UCSD-AML1 (cell line): Measurements from ENCODE around the gene NECAB2.

Source experiments
- DNase-seq: peaks from one replicate; lab custom pipeline; 2025; ENCODE audit not compliant: unreplicated experiment; lab: John Stamatoyannopoulos, UW

The NECAB2 gene

DNA sequence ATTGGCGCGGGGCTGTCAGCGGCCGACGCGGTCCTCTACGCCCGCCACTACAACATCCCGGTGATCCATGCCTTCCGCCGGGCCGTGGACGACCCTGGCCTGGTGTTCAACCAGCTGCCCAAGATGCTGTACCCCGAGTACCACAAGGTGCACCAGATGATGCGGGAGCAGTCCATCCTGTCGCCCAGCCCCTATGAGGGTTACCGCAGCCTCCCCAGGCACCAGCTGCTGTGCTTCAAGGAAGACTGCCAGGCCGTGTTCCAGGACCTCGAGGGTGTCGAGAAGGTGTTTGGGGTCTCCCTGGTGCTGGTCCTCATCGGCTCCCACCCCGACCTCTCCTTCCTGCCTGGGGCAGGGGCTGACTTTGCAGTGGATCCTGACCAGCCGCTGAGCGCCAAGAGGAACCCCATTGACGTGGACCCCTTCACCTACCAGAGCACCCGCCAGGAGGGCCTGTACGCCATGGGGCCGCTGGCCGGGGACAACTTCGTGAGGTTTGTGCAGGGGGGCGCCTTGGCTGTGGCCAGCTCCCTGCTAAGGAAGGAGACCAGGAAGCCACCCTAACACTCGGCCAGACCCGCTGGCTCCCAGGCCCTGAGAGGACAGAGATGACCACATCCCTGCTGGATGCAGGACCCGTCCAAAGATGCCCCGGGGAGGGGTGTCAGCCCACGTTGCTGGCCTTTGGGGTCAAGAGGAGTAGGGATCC lies 2.4 kb upstream of the NECAB2 start:
- no peak for DNase-seq

DNA sequence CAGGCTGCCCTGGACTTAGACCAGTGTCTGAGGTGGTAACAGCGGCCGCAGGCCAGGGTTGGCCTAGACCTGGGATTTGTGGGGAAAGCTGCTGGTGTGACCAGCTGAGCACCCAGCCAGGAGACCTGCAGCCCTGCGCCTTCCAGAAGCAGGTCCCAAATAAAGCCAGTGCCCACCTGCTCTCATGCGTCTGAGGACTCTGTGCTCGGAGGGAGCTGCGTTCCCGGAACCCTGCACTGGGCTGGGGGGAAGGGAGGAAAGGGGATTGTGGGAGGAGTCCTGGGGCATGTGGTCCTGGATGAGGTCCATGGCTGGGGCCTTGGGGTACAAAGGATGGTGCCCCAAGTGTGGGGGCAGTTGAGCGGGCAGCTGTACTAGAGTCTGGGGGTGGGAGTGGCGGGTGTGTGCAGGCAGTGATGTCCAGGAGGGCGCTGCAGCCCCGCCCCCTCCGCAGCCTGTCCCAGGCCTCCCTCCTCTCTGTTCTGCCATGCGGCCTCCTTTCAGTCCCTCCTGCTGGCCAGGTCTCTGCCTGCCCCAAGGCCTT lies 1.8 kb upstream of the NECAB2 start:
- no peak for DNase-seq

DNA sequence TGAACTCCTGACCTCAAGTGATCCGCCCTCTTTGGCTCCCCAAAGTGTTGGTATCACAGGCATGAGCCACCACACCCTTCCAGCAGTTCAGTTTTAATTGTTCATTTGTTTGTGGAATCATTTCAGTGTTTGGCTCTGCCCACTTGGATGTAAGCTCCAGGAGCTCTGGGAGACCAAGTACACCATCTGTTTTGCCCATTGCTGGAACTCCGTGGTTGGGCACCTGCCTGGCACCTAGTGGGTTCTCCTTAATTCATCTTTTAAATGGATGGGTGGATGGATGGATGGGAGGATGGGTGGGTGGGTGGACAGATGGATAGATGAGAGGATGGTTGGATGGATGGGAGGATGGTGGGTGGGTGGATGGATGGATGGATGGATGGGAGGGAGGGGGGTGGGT lies 953 bp upstream of the NECAB2 start:
- no peak for DNase-seq

DNA sequence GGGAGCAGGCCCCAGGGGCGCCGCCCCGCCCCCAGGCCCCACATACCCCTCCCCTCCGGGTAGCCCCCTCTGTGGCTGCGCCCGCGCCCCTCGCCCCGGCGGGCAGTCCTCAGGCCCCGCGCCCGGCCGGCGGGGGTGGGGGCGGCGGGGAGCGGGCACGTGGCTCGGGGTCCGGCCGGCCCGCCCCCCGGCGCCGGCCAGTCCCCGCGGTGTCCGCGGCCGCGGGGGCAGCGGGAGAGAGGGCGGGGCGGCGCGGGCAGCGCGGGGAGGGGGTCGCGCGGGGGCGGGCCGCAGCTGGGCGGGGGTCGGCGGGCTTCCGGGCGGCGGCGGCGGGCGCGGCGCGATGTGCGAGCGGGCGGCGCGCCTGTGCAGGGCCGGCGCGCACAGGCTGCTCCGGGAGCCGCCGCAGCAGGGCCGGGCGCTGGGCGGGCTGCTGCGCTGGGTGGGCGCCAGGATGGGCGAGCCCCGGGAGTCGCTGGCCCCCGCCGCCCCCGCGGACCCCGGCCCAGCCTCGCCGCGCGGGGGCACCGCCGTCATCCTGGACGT lies 335 bp downstream of the NECAB2 start:
- no peak for DNase-seq

DNA sequence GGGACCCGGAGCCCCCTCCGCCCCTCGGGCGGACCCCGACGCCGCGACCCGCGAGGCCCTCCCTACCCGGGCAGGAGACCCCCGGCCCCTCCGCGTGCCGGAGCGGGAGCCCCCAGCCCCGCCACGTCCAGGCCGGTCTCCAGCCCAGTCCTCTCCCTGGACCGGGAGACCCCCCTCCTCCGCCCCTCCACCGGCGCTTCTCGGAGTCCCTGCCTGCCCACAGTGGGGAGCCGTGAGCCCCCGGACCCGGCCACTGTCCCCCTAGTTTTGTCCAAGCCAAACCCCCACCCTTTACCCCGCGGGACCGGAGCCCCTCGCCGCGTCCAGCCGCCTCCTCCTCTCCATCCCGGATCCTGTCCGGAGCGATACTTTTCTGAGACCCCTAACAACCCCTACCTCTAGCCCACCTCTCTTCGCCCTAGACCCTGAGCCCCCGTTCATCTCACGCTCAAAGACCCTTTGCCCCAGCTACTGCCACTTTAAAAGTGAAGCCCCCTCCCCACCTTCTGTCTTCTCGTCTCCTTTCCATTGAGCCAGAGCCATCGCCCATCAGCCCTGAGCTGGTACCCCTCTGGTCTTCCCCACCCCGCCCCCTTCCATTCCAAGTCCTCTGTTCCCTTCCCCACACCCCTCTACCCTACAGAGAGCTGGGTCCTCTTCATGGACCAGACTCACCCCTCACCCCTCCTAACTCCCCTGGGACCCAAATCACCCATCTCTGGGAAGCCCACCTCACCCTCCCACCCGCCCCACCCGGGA lies 1.0 kb downstream of the NECAB2 start:
- no peak for DNase-seq

DNA sequence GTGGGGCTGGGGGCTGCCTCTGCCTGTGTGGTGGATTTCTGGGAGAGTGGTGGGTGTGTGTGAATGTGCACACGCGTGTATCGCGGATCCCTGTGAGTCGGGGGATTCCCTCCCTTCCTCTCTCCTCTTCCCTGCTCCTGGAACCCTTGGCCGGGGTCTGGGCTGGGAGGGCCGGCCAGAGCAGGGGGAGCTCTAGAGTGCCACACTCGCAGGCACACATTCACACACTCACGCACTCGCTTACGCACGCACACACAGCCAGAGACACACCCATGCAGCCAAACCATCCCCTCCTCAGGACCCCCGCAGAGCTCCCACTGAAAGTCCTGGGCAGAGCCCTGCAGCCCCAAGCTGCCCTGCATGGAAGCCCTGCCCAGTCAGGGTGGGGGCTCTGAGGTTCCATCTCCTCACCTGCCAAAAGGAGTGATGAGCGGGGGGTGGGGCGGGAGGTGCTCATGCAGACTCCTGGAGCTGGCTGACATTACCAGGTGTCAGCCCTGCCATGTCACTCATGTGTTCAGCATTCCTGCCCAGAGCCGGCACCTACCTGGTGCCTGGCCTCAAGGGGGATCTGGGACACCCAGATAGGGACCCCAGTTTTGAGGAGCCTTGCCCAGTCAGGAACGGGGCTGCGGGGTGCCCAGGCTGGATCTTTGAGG lies 1.9 kb downstream of the NECAB2 start:
- no peak for DNase-seq

DNA sequence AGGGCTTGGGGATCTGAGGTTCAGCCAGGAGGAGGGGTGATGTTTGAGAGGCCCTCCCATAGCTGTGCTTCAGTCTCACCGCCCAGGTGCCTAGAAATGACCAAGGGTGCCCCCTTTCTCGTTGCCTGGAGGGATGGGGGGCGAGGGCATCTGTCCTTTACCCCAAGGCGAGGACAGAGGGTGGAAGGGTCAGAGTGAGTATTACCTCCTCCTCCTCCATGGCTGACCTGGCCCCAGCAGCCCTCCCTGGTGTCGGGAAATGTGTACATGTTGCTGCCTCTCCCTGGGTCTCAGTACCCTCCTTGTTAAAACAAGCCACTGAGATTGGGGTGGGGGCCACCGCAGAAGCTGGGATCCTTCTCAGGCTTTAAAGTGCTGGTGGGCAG lies 2.4 kb downstream of the NECAB2 start:
- no peak for DNase-seq

DNA sequence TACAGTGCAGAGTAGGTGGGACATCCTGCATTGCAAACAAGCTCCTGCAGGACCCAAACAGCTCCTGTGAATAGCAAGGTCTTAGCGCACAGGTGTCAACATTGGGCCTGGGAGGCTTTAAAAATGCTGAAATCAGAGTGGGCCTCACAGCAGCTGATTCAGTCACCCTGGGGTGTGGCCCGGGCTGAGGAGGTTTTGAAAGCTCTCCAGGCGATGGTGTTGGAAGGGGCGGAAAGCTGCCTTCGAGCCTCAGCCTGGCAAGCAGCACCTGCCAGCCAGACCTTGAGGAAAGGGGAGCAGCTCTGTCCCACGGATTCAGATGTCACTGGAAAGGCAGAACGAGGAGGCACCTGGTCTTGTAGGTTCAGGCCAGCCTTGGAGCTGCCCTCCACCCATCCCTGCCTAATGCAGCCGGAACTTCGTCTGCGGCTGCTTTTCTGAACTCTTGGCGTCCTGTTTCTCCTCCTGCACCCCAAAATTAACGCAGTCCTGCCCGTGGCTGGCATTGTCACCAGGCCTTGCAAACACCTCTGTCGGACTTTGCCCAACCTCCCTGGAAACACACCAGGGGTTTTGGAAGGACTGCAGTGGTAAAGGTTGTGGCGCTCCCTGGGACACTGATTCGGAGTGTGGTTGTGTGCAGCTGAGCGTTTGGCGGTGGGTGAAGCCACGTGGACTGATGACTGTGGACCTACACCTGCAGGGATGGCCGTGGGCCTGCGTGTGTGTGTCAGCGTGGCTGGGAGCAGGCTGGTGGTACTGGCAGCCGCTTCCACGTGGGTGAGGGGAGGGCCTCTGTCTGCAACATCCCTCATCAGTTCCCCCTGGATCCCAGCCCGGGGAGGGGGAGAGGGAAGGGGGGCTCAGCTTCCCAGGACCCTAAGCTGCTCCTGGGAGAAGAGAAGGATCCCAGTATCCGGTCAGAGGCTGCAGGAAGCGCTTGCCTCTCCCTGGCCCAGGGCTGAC lies 3.4 kb downstream of the NECAB2 start:
- no peak for DNase-seq

DNA sequence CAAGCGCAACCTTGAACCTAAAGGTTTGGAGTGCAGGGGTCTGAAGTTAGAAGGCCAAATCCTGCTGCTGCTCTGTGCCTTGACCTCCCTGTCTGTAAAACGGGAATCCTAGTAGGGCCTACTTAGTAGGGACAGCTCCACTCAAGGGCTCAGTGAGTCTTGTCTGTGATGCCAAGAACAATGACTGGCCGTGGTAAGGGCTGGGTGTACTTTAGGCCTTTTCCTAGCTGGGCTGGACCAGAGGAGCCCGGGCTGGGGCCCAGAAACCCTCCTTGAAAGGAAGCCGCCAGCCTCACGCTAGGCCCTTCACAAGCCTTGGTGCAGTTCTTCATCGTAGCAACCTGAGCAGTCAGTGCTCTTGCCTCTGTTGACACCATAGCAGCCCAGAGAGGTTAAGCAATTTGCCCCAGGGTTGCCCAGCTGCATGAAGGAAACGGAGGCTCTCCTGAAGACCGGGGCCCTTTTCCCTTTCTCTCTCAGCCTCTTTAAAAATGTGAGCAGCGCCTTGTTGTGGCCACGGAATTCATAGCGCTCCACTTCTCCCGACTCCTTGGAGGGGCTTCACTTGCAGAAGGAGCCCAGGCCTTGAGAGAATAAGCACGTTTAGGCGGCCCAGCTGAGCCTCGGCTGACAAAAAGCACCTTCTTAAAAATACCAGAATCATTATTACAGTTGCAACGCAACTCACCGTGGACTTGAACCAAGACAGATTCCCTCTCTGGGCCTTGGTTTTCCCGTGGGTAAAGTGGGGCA lies 4.4 kb downstream of the NECAB2 start:
- DNase-seq, result no peak

DNA sequence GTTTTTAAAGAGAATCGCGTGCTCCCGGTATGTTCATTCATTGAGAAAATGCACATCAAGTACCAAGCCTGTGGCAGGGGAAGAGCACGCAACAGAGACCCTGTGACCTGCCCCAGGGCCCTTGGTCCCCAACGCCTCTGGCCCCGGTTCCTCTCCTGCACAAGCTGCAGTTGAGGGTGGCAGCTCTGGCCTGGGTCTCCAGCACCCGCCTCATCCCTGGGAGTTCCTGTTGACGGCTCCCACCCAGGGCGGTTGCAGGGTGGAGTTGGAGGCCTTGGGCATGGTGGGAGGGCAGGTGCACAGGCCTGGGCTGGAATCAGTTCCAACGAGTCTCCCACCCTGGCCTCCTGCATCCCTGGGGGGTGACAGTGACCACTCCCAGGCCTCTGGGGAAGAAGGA lies 5.0 kb downstream of the NECAB2 start:
- DNase-seq, result no peak

DNA sequence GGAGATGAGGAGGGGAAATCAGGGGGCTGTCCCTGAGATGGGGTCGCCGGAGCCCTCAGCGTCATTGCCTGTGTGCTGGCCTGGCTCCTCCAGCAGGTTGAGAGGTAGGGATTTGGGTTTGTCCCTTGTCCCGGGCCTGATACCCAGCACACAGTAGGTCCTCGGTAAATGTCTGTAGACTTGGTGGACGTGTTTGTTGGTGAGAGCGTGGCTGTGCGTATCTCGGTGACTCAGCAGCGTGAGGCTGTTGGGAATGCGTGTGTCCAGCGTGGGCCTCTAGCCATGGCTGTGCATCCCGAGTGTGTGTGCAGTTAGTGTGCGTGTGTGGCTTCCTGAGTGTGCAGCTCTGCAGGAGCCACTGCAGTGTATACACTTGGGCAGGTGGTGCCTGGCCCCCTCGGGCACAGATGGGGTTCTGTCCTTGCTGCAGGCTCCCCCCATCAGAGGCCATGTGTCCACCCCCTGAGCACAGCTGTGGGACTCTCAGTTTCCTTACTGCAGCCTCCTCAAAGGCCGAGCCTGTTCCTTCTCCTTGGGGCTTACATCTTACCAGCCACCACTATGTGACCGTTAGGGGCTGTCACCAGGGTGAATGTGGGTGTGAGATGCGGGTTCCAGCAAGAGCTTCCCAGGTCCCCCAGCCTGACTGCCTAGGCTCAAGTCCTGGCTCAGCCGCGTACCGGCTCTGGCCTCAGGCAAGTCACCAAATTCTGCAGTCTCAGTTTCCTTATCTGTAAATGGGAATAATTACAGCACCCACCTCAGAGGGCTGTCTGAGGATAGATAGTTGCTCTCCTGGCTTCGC lies 5.7 kb downstream of the NECAB2 start:
- no peak for DNase-seq

DNA sequence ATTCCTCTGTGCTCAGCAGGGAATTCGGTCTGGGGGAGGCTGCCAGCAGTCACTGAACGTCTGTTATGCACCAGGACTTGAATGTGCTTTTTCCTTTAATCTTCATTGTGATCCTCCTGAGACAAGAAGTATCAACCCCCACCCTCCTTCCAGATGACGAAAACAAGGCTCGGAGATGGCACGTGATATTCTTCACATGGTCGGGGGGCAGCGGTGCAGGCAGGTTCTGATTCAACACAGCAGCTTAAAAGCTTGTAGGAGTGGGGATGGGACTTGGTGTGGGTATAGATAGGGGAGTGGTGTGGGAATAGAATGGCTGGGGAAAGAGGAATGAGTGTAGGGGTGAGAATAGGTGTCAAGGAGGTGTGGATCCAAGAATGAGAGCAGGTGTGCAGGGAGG lies 6.4 kb downstream of the NECAB2 start:
- DNase-seq, result no peak

DNA sequence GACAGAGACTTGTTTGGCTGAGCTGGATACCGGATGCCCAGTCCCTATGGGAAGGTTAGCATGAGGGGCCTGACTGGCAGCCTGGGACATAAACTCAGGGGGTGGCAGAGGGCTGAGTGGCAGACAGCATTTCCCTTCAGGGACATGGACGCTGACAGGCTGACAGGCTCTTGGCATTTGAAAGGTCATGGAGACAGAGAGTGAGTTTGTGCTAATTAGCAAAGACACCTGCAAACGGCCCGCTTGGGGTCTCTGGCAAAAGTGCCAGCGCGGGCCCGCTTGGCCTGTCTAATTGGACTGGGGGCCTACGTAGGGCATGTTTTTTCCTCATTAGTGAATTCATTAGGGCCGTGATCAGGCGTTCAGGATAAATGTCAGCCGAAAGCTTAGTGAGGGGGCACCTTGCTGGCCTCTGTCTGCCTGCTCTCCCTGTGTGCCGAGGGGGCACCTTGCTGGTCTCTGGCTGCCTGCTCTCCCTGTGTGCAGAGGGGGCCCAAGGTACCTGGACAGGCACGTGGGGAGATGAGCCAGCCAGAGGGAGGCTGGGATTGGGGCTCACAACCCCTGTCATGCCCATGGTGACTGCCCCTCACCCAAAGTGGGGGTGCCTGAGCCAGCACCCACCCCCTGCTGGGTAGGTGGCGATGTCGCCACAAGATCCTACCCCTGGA lies 7.7 kb downstream of the NECAB2 start:
- DNase-seq, result no peak

DNA sequence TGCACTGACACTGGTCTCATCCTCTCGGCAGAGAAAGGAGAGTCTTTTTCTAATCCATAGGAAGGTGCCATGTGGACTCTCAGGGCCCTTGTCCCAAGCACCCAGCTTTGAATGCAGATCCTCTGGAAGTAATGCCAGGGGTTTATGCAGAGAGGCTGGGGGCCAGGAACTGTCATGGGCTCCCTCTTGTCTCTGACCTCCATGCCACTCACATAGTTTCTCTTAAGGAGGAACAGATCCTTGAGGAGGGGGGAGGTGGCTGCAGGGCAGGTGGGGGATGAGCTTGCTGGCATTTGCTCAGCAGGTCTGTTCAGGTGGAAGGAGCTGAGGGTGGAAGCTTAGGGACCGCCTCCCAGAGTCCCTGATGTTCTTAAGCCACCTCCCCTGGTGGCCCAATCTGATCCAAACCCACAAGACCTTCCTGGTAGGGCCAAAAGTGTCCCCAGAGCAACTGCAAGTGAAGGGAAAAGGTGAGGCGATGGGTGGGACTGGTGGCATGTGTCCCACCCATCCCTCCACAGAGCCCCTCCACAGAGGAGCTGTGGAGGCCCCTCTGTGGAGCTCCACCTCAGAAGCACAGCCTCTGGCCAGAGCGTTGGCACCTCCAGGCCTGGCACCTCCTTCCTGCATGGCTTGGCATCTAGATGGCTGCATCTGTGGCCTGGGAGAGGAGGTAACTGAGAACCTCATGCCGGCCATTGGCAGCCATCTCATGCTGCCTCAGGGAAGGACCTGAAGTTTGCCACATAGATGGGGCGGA lies 9.2 kb downstream of the NECAB2 start:
- DNase-seq, result no peak

DNA sequence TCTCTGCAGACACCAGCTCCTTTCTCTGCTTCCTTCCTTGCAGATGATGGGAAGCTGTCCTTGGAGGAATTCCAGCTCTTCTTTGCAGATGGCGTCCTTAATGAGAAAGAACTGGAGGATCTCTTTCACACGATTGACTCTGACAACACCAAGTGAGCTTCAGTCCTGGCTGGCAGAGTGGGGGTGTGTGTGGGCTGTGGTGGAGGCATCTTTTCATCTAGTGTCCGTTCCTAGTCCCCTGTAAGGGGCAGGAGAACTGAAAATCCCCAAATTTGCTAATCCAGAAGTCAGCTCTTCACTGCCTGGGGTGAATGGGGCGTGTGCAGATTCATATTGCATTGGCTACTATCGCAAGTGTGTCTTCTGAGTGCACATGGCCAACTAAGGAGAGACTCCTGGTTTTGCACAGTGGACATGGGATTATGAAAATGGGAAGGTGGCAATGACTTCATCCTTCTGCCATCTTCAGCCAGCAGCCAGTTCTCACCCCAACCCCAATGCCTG lies 10.4 kb downstream of the NECAB2 start:
- DNase-seq, result no peak

DNA sequence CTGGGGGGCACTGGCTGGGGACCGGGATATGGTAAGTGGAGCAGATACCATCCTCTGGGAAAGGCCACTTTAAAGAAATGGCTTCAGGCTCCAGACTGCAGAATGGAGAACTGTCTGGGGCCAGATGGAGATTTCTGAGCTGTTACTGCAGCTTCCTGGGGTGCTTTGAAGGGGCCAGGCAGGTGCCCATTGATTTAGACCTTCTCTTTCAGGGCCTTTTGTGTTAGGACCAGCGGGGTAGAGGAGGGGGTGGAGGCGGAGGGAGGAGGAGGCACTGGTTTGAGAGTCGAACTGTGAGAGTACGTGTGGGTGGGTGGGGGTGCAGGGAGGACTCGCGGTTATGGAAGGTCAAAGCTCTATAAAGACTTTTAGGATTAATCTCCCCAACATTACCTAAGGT lies 11.4 kb downstream of the NECAB2 start:
- DNase-seq, result no peak

DNA sequence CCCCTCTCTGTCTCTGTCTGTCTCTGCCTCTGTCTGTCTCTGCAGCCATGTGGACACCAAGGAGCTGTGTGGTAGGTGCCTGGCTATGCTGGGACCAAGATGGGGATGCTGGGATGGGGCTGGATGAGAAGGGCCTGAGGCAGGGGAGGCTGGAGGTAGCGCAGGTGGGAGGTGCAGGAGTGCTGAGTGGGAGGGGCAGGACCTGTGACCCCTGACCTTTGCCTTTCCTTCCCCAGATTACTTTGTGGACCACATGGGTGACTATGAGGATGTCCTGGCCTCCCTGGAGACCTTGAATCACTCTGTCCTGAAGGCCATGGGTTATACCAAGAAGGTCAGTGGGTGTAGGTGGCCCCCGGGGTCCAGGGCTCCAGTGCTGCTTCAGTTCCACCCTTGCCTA lies 12.8 kb downstream of the NECAB2 start:
- no peak for DNase-seq

DNA sequence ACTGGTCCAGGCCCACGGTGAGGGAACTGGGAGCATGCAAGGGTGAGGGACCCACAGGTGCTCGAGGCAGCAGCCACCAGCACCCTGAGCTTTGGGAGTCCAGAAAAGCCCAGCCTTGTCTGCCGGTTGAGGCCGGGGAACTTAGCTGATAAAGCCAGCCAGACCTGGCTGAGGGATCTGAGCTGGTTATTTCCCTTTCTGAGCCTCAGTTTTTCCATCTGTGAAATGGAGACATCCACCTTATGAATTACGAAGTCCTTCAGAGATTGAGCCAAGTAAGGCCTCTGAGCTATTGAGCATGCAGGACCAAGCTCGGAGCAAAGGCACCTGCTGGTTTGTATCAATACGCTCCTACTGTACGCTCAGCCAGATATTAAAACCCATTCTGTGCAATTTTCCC lies 13.8 kb downstream of the NECAB2 start:
- DNase-seq, result no peak
